GM11168 (cell line): ENCODE measurements around the gene GABRB1.

Experiments
- in situ Hi-C: fragments of 300-500 bp; cut with MboI; formaldehyde crosslinking; loops from one replicate; pipeline ENCODE4 v1.12.0; 2022; ENCODE audit warnings: low sequenced_read_pairs; ENCODE audit not compliant: unreplicated experiment

Gene GABRB1

GRCh38 chr4:47043821-47044220 is 12.5 kb downstream of the GABRB1 start:
- in situ Hi-C loops: loop anchor here (25.0 kb wide), 1 partner anchor 107 kb away; no protein-coding TSS in a partner anchor

- in situ Hi-C loops: loop anchor here (25.0 kb wide), 1 partner anchor 108 kb away; no protein-coding TSS in a partner anchor
These were observed 13.9 kb downstream of the GABRB1 start for GRCh38 chr4:47045261-47045660.

GRCh38 chr4:47049347-47049746 is 18.0 kb downstream of the GABRB1 start:
- in situ Hi-C loops: loop anchor here (25.0 kb wide), 1 partner anchor 112 kb away; no protein-coding TSS in a partner anchor

GRCh38 chr4:47050761-47051725 is 19.7 kb downstream of the GABRB1 start:
- in situ Hi-C loops: no loop called here

GRCh38 chr4:47053485-47053884 is 22.1 kb downstream of the GABRB1 start:
- in situ Hi-C loops: no loop called here

- in situ Hi-C loops: no loop called here
These were observed 22.8 kb downstream of the GABRB1 start for GRCh38 chr4:47054130-47054529.

GRCh38 chr4:47057991-47058390 is 26.6 kb downstream of the GABRB1 start:
- in situ Hi-C loops: no loop called here

GRCh38 chr4:47060561-47060960 is 29.2 kb downstream of the GABRB1 start:
- in situ Hi-C loops: no loop called here

- in situ Hi-C loops: no loop called here
These were observed 30.1 kb downstream of the GABRB1 start for GRCh38 chr4:47061435-47061834.

- in situ Hi-C loops: no loop called here
These were observed 33.7 kb downstream of the GABRB1 start for GRCh38 chr4:47065051-47065481.

- in situ Hi-C loops: no loop called here
These were observed 37.6 kb downstream of the GABRB1 start for GRCh38 chr4:47068986-47069385.

GRCh38 chr4:47071901-47072341 is 40.6 kb downstream of the GABRB1 start:
- in situ Hi-C loops: no loop called here

GRCh38 chr4:47073647-47074046 is 42.3 kb downstream of the GABRB1 start:
- in situ Hi-C loops: no loop called here

- in situ Hi-C loops: no loop called here
These were observed 43.4 kb downstream of the GABRB1 start for GRCh38 chr4:47074816-47075215.

- in situ Hi-C loops: no loop called here
These were observed 43.9 kb downstream of the GABRB1 start for GRCh38 chr4:47075262-47075661.

GRCh38 chr4:47075919-47076318 is 44.6 kb downstream of the GABRB1 start:
- in situ Hi-C loops: no loop called here

GRCh38 chr4:47084111-47084510 is 52.7 kb downstream of the GABRB1 start:
- in situ Hi-C loops: no loop called here

GRCh38 chr4:47084795-47085194 is 53.4 kb downstream of the GABRB1 start:
- in situ Hi-C loops: no loop called here

GRCh38 chr4:47088298-47088697 is 56.9 kb downstream of the GABRB1 start:
- in situ Hi-C loops: no loop called here

GRCh38 chr4:47095884-47096283 is 64.5 kb downstream of the GABRB1 start:
- in situ Hi-C loops: no loop called here

GRCh38 chr4:47101453-47101852 is 70.1 kb downstream of the GABRB1 start:
- in situ Hi-C loops: loop anchor here (25.0 kb wide), 1 partner anchor 164 kb away; no protein-coding TSS in a partner anchor
